MG63 (cell line): Measurements from ENCODE around the gene ANKRD13B. TPM values are rescaled to one million over a fixed set of nuclear protein-coding genes. Genes with fewer than 3 reads are reported as not detected.

Source experiments
- DNase-seq: peaks from one replicate; pipeline ENCODE4 v3.0.0-alpha.2; 2020
- H3K27me3 ChIP-seq: fragments of 250-450 bp; sonication (Bioruptor Pico); 2 replicates; pipeline ENCODE4 v1.5.1; 2020; ENCODE audit warnings: mild to moderate bottlenecking, moderate library complexity
- H3K36me3 ChIP-seq: fragments of 250-450 bp; sonication (Bioruptor Pico); 2 replicates; pipeline ENCODE4 v1.5.1; 2020; ENCODE audit warnings: mild to moderate bottlenecking, moderate library complexity
- H3K4me3 ChIP-seq: fragments of 250-450 bp; sonication (Bioruptor Pico); 2 replicates; pipeline ENCODE4 v1.5.1; 2020; ENCODE audit warnings: mild to moderate bottlenecking, moderate library complexity
- H3K9me3 ChIP-seq: fragments of 250-450 bp; sonication (Bioruptor Pico); 2 replicates; pipeline ENCODE4 v1.5.1; 2020; ENCODE audit warnings: mild to moderate bottlenecking, moderate library complexity
- total RNA-seq: library from RNA; depleted of rRNA; stranded (reverse); fragments of >200 nt; shearing (Covaris generic); gene quantifications from 2 replicates; pipeline ENCODE4 v1.2.3, GENCODE V29; 2014; ENCODE audit warnings: low replicate concordance

Gene ANKRD13B
- total RNA-seq, 1 experiment from 2014 or later: 12.1 TPM

GRCh38 chr17:29597361-29598172 lies 4.6 kb downstream of the ANKRD13B start:
- no peaks in the 10 kb centered on the region for H3K36me3 ChIP-seq
- no peak for DNase-seq
- no peaks in the 10 kb centered on the region for H3K27me3 ChIP-seq
- H3K4me3 ChIP-seq: no peak overlapping the region
- no peaks in the 10 kb centered on the region for H3K9me3 ChIP-seq

- no peaks in the 10 kb centered on the region for H3K9me3 ChIP-seq
- H3K4me3 ChIP-seq: no peak overlapping the region
- no peaks in the 10 kb centered on the region for H3K36me3 ChIP-seq
- no peaks in the 10 kb centered on the region for H3K27me3 ChIP-seq
- no peak for DNase-seq
These were observed 10.3 kb downstream of the ANKRD13B start for GRCh38 chr17:29603109-29603674.

- Histone ChIP-seq H3K27me3 (no peaks in the 10 kb centered on the region), H3K36me3 (no peaks in the 10 kb centered on the region), H3K9me3 (no peaks in the 10 kb centered on the region), H3K4me3 (no peak overlapping the region)
- no peak for DNase-seq
These were observed 14.7 kb downstream of the ANKRD13B start for GRCh38 chr17:29607557-29608195.

GRCh38 chr17:29608986-29609385 lies 16.1 kb downstream of the ANKRD13B start:
- no peaks in the 10 kb centered on the region for H3K27me3 ChIP-seq
- H3K36me3 ChIP-seq: no peaks in the 10 kb centered on the region

GRCh38 chr17:29610395-29610794 lies 17.5 kb downstream of the ANKRD13B start:
- no peak overlapping the region for H3K4me3 ChIP-seq
- H3K27me3 ChIP-seq: no peaks in the 10 kb centered on the region
- no peak for DNase-seq

More at GRCh38 chr17:29608986-29609385, 16.1 kb downstream of the ANKRD13B start:
- DNase-seq: no peak
- Histone ChIP-seq H3K4me3 (no peak overlapping the region), H3K9me3 (no peaks in the 10 kb centered on the region)

GRCh38 chr17:29611351-29612093 lies 18.6 kb downstream of the ANKRD13B start:
- no peak for DNase-seq
- H3K36me3 ChIP-seq: no peaks in the 10 kb centered on the region
- H3K4me3 ChIP-seq: no peak overlapping the region
- H3K27me3 ChIP-seq: no peaks in the 10 kb centered on the region
- H3K9me3 ChIP-seq: no peaks in the 10 kb centered on the region

More at GRCh38 chr17:29610395-29610794, 17.5 kb downstream of the ANKRD13B start:
- no peaks in the 10 kb centered on the region for H3K36me3 ChIP-seq
- no peaks in the 10 kb centered on the region for H3K9me3 ChIP-seq

GRCh38 chr17:29612094-29612403 lies 19.1 kb downstream of the ANKRD13B start:
- Histone ChIP-seq H3K9me3 (no peaks in the 10 kb centered on the region), H3K36me3 (no peaks in the 10 kb centered on the region), H3K4me3 (no peak overlapping the region), H3K27me3 (no peaks in the 10 kb centered on the region)
- DNase-seq: no peak

- no peak for DNase-seq
- Histone ChIP-seq H3K9me3 (no peaks in the 10 kb centered on the region), H3K27me3 (no peaks in the 10 kb centered on the region), H3K36me3 (no peaks in the 10 kb centered on the region), H3K4me3 (no peak overlapping the region)
These were observed 19.7 kb downstream of the ANKRD13B start for GRCh38 chr17:29612404-29613280.

- no peak for DNase-seq
- Histone ChIP-seq H3K4me3 (no peak overlapping the region), H3K9me3 (no peaks in the 10 kb centered on the region), H3K27me3 (no peaks in the 10 kb centered on the region), H3K36me3 (no peaks in the 10 kb centered on the region)
These were observed 20.5 kb downstream of the ANKRD13B start for GRCh38 chr17:29613352-29613837.

GRCh38 chr17:29613856-29614255 lies 20.9 kb downstream of the ANKRD13B start:
- no peak for DNase-seq
- Histone ChIP-seq H3K27me3 (no peaks in the 10 kb centered on the region), H3K4me3 (no peak overlapping the region), H3K9me3 (no peaks in the 10 kb centered on the region), H3K36me3 (no peaks in the 10 kb centered on the region)

- Histone ChIP-seq H3K36me3 (no peaks in the 10 kb centered on the region), H3K9me3 (no peaks in the 10 kb centered on the region), H3K27me3 (no peaks in the 10 kb centered on the region), H3K4me3 (no peak overlapping the region)
- no peak for DNase-seq
These were observed 21.6 kb downstream of the ANKRD13B start for GRCh38 chr17:29614349-29615047.

- Histone ChIP-seq H3K27me3 (no peaks in the 10 kb centered on the region), H3K9me3 (no peaks in the 10 kb centered on the region), H3K36me3 (no peaks in the 10 kb centered on the region), H3K4me3 (peak overlapping the region; percentile 8; the same call in 1 of the 2 replicates)
- DNase-seq: no peak
These were observed 22.1 kb downstream of the ANKRD13B start for GRCh38 chr17:29615048-29615385.

GRCh38 chr17:29615492-29616299 lies 22.8 kb downstream of the ANKRD13B start:
- H3K9me3 ChIP-seq: no peaks in the 10 kb centered on the region
- H3K27me3 ChIP-seq: no peaks in the 10 kb centered on the region
- no peaks in the 10 kb centered on the region for H3K36me3 ChIP-seq
- peak overlapping the region; percentile 8; the same call in 1 of the 2 replicates for H3K4me3 ChIP-seq
- peak; percentile 81 for DNase-seq

- no peak overlapping the region for H3K4me3 ChIP-seq
- DNase-seq: no peak
- no peaks in the 10 kb centered on the region for H3K36me3 ChIP-seq
- H3K9me3 ChIP-seq: no peaks in the 10 kb centered on the region
- no peaks in the 10 kb centered on the region for H3K27me3 ChIP-seq
These were observed 23.5 kb downstream of the ANKRD13B start for GRCh38 chr17:29616300-29617048.
